HG03025 (cell line): ENCODE data around the gene AFTPH.

Experiments used
- ATAC-seq: cut with Tn5 transposase; IDR thresholded peaks from one replicate; pipeline ENCODE4 v1.9.1; 2021; ENCODE audit warnings: mild to moderate bottlenecking, moderate library complexity; ENCODE audit not compliant: unreplicated experiment, low FRiP score

Gene AFTPH

DNA sequence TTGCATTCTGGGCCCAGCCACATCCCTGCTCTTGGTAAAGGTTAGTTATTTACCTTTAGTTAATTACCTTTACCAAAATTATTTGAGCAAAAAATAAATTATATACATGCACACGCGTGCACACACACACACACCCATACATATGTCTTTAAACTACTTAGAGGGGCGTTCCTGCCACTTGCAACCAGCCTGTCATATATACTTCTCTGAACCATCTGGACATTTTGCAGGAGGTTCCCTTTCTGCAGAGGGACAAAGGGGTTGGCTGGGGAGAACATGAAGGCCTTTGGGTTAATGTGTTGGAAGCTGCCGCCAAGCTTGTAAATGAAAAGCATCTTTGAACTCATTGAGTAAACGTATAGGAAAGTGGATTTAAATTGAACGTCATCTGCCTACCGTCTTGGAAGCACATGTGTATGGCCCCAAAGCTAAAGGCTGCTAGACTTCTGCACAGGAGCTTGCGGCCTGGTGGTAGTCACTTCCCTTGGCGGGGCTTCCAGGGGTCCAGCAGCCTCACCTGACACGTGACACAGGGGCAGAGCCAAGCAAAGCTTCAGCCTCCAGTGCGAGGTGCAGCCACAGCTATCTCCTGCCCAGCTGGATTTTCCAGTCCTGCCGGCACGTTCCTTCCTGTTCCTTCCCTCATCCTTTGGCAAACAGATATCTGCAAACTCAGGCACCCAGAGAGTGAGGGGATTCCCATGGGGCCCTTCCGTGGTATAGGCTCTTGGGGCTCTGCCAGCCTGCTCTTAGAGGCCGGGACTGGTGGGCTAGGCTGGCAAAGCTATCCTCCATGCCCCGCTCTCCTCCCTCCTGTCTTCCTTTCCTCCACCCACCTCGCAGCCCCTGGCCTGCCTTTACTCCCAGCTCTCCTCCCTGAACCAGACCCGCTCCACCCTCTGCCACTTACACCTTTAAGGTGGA, 83.5 kb downstream of the AFTPH start:
- no peak for ATAC-seq

DNA sequence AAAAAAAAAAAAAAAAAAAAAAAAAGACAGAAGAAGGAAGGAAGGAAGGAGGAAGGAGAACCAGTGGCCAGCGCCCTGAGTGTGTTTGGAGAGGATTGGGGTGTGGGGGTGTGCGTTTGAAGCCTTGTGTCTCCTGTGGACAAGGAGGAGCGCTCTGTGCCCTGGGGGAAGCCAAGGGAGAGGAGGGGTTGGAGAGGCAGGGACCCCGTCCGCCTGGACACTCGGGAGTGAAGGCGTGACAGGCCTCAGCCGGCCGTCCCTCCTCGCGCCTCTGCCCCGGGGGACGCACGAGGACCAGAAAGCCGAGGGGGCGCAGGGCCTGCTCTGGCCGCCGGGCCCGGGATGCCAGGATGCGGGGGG, 84.7 kb downstream of the AFTPH start:
- ATAC-seq: no peak

DNA sequence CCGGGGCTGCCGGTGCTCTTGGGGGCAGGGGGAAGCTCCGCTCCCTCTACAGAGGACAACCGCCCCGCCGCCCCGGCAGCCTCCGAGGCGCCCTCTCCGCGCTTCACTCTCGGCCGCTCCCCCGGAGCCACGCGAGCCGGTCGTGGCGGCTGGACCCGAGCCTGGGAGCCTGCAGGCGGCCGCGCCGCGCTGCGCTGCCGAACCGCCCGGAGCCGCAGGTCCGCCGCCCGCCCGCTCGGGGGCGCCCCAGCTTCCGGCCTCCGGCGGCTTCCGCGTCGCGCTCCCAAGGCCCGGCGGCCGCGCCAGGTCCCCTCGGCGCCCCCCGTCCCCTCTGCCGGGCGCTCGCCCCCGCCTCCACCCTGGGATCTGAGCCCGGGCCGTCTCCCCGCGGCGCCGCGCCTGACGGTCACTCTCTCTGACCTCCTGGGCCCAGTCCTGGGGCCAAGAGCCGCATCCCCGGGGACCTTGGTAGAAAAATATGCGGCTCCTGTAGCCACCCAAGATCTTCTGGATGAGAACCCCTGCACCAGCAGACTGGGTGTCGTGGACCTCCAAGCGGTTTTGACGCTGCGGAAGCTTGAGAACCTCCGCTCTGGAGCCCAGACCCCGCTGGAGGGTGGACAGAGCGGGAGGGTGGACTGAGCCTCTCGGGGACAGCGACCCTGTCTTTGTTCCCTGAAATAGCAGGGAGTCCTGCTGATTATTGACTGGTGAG, 85.3 kb downstream of the AFTPH start:
- peak; percentile 32 for ATAC-seq

DNA sequence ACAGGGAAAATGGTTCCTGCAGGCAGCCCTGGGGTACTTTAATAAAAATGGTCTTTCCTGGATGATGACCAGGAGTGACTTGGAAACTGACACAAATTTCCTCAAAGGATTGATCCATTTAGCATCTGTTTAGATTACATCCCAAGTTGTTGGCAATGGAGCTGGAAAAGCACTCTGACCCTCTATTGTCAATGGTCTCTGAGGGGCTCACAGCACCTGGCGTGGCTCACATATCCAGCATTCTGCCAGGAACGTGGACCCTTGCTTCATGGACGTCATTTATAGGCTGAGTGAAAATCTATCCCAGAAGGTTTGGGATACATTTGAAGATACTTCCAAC, 85.8 kb downstream of the AFTPH start:
- ATAC-seq: no peak

DNA sequence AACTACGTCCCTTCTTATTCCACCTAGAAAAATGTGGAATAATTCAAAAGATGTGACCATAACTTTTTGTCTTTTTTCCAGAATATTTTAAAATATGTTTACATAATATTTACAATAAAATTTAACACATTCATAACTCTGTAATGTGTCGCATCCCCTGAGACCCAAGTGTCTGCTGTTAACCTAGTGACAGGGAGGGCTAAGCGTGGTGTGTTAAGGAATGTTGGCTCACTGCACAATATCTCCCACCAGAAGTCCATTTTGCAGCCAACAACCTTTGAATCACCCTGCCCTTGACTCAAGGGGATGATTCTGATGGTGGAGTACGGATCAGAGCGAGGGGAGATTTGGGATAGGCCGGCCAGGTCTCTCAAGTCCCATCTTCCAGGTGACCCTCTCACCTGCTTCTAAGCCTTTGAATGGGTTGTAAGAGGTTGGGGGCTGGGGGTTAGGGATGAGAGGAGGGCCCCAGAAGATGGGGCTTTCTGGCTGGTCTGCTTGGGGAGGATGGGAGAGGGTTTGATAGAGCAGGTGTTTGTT, 86.3 kb downstream of the AFTPH start:
- ATAC-seq: no peak

DNA sequence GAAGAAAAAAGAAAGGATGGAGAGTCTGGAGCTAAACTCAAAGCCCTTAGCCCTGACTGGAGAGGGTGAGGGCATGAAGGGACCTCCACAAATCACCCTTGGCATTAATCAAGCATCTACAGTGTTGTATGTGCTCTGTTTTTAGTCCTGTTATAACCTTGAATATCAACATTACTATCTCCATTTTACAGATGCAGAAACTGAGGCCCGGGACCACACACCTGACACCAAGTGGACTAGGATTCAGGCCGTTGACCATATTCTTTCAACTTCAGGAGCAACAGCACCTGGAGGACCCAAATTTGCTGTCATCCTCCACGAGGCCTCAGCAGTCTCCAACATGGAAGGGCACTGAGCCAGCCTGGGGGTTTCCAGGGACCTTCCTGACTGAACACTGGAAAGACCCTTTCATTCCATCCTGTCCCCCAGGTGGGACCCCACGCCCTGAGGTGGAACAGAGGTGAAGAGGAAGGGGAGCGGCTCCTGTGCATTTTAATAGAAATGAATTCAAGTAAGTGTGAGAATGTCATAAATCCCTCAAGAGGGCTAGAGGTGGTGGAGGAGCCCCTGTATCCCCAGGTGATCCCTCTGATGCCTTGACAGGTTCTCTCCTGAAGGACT, 88.6 kb downstream of the AFTPH start:
- ATAC-seq: no peak

GRCh38 chr2:64613276-64613675, 89.1 kb downstream of the AFTPH start:
- no peak for ATAC-seq

DNA sequence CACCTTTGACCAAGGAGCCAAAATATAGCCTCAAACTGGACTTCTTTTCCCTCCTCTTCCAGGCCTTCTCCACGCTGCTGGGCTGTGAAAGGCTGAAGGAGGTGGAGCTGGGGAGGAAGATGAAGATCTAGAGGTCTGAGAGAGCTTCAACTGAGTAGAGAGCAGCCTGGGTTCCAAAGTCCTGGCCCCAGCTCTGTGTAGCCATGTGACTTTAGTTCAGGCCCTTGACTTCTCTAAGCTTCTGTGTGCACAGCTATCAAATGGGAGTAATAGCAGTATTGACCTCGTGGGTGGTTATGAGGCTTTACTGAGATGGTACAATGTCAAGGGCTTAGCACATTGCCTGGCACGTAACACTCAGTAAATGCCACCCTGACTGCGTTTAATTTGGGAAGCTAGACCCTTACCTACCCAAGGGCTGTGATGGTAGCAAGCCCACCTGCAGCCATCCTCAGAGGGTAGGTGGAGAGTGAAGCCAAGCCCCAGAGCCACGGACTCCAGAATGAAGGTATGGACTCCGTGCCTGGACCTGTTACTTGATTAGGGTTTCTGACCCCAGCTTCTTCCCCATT, 91.2 kb downstream of the AFTPH start:
- no peak for ATAC-seq

DNA sequence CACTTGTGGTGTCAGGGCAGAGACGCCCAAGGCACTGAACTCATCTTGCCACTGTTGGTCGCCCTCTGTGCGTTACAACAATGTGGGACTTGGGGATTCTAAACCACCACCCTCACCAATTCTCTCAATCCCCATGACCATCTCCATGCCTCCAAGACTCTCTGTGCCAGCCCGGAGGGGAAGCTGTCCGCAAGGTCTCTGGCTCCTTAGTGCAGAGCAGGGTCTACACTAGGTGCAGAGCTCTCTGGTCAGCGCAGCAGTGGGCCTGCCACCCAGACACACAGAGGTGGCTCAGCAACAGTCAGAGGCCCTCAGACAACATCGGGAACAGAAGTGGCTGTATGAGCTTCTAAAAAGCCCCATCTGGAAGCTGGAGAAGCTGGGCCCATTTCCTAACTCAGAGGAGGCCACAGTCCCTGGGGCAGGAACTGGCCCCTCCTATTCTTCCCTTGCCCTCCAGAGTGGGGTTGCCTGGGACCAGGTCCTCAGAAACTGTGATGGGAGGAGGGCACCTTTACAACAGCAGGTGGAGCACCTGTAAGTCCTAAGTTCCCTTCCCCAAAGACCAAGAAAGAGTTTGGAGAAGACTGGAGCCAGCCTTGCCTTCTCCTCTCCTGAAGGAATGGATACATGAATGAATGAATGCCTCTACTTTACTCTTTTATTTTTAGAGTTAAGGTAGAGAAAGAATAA, 91.9 kb downstream of the AFTPH start:
- no peak for ATAC-seq

GRCh38 chr2:64617631-64618151, 93.6 kb downstream of the AFTPH start:
- no peak for ATAC-seq

DNA sequence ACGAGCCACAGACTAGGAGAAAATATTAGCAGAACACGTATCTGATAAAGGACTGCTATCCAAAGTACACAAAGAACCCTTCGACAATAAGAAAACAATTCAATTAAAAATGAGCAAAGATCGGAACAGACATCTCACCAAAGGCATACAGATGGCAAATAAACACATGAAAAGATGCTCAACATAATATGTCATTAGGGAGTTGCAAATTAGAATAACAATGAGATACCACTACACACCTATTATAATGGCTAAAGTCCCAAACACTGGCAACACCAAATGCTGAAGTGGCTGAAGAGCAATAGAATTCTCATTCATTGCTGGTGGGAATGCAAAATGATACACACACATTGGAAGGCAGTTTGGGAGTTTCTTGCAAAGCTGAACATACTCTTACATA, 96.5 kb downstream of the AFTPH start:
- ATAC-seq: no peak

GRCh38 chr2:64622443-64623241, 98.5 kb downstream of the AFTPH start:
- no peak for ATAC-seq

- no peak for ATAC-seq
Observed at GRCh38 chr2:64623242-64623850, 99.2 kb downstream of the AFTPH start.

GRCh38 chr2:64624108-64624610, 100.0 kb downstream of the AFTPH start:
- no peak for ATAC-seq

DNA sequence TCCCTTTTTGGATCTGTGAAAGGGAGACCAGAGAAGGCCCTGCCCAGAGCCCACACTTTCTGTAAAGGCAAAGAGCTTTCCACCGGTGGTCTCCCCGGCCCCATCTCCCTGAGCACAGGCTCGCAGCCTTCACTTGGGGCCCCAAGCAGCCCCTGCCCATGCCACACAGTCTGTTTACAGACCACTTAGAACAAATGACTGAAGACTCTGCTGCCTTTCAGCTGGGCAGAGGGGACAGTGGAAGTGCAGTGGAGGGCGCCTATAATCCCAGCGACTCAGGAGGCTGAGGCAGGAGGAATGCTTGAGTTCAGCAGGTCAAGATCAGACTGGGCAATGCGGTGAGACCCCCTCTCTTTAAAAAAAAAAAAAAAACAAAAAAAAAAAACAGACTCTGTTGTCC, 100.7 kb downstream of the AFTPH start:
- ATAC-seq: no peak

DNA sequence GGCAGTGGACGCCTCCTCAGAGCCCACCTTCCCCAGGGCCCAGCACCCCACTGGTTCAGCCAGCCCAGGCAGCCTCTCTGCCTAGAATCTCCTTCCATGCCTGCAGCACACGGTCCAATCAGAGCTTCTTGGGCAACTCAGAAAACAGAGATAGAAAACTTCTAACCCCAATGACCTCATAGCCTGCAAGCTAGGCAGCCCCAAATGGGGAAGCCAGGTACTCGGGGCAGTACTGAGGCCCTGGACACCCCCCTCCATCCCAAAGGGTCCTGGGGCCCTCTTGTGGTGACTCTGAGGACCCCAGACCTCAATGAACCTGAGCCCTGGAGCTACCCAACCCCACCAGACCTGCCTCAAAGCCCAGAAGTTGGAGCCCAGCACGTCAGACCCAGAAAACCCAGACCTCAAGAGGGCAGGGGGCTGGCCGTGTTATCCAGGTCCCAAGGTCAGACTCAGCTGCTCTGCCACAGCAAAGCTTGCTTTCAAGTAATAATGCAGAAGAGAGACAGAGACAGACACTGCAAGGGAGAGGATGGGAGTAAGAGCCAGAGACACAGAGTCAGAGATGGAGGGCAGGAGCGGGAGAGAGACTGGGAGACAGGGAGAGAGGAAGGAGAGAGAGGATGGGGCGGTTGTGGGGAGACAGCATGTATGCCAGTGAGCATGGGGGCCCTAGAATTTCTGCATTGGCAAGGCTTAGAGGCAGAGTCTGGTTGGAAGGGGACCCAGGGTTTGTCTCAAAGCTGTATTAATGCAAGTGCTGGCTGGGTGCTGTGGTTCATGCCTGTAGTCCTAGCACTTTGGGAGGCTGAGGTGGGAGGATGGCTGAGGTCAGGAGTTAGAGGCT, 101.4 kb downstream of the AFTPH start:
- ATAC-seq: no peak

DNA sequence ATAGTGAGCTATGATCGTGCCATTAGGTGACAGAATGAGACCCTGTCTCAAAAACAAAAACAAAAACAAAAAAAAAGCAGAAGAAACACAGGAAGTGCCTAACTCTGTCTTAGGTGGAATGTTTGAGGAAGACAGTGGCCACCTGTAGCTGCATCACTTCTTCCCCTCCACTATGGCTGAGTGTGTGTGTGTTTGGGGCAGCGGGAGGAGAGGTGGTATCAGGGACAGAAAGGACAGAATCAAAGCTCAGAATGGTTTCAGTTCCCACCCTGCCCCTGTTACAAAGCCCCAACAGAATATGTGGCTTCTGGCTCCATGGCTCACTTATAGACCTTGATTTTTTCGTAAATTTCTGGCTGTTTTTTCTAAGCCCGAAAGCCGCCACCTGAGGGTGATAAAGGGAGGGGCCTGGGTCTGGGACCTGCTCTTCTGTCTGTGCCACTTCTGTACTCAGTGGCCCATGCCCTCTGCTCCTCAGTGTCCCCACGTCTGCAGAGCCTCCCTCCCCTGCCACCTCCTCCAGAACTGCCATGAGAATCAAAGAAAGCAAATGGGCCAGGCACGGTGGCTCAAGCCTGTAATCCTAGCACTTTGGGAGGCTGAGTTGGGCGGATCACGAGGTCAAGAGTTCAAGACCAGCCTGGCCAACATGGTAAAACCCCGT, 102.2 kb downstream of the AFTPH start:
- no peak for ATAC-seq
